Activated CD8-positive, alpha-beta T cell treated with anti-CD3 and anti-CD28 coated beads for 36 hours (primary cell): ENCODE data around the gene SENP1. TPM values are rescaled to one million over a fixed set of nuclear protein-coding genes. Genes with fewer than 3 reads are reported as not detected.

Experiments
- ATAC-seq: fragments of 200-7000 bp; cut with Tn5 transposase; one replicate; pipeline ENCODE4 v1.10.0; 2021; ENCODE audit warnings: mild to moderate bottlenecking, moderate library complexity
- CTCF ChIA-PET: fragments of 350-600 bp; sonication (Branson Sonifier 250); formaldehyde crosslinking; loops from one replicate; lab custom pipeline; 2021; ENCODE audit warnings: antibody characterized with exemption; lab: Charles Lee
- POLR2A ChIA-PET: fragments of 350-600 bp; sonication (Branson Sonifier 250); formaldehyde crosslinking; loops from one replicate; lab custom pipeline; 2021; ENCODE audit warnings: antibody characterized with exemption; lab: Charles Lee
- DNase-seq: peaks from one replicate; pipeline ENCODE4 v3.0.0-alpha.2; 2020
- H3K27ac Mint-ChIP-seq: one replicate; pipeline ENCODE4 v1.8.0; 2021; ENCODE audit warnings: mild to moderate bottlenecking, mixed read lengths
- H3K27me3 Mint-ChIP-seq: one replicate; pipeline ENCODE4 v1.8.0; 2021; ENCODE audit warnings: mixed read lengths
- H3K36me3 Mint-ChIP-seq: one replicate; pipeline ENCODE4 v1.8.0; 2021; ENCODE audit warnings: low read depth, mixed read lengths
- H3K4me1 Mint-ChIP-seq: one replicate; pipeline ENCODE4 v1.8.0; 2021; ENCODE audit warnings: low read depth, mixed read lengths
- H3K4me3 Mint-ChIP-seq: one replicate; pipeline ENCODE4 v1.8.0; 2021; ENCODE audit warnings: mild to moderate bottlenecking, moderate library complexity, mixed read lengths
- H3K9me3 Mint-ChIP-seq: one replicate; pipeline ENCODE4 v1.8.0; 2021; ENCODE audit warnings: mixed read lengths
- CTCF ChIP-seq: fragments of 200-600 bp; IDR thresholded peaks from one replicate; pipeline ENCODE4 v1.8.0; 2022; ENCODE audit warnings: antibody characterized with exemption, mild to moderate bottlenecking
- intact Hi-C: fragments of 100-400 bp; cut with micrococcal nuclease; formaldehyde crosslinking; loops from one replicate; pipeline ENCODE4 v1.10.0; 2022
- total RNA-seq, 2 experiments: library from RNA; stranded (reverse); gene quantifications; one replicate each; pipeline ENCODE4 v1.2.3, GENCODE V29; 2021

Gene SENP1
- total RNA-seq, 2 experiments from 2014 or later = 39.8 to 40.2 TPM

- Mint-ChIP-seq H3K27me3 (no peaks in the 10 kb centered on the region), H3K27ac (no peak overlapping the region), H3K4me3 (no peak overlapping the region), H3K36me3 (peaks cover 52% of the 10 kb centered on the region), H3K9me3 (peaks cover 7% of the 10 kb centered on the region), H3K4me1 (no peaks in the 10 kb centered on the region)
- CTCF ChIA-PET = interaction anchor here (0.6 to 1.3 kb wide), 2 partner anchors 91 to 505 kb away, joined by 3 read pairs; no protein-coding TSS in a partner anchor
- no peak for ATAC-seq
- intact Hi-C loops = no loop called here
- no peak for TF ChIP-seq CTCF
- POLR2A ChIA-PET = no interaction called here
- no peak for DNase-seq
These were observed 47.1 kb downstream of the SENP1 start for GRCh38 chr12:48058771-48059170.

GRCh38 chr12:48054955-48055821 lies 50.7 kb downstream of the SENP1 start:
- peak; percentile 67 for ATAC-seq
- TF ChIP-seq CTCF = no peak
- Mint-ChIP-seq H3K4me1 (no peaks in the 10 kb centered on the region), H3K27ac (no peak overlapping the region), H3K9me3 (peaks cover 7% of the 10 kb centered on the region), H3K27me3 (no peaks in the 10 kb centered on the region), H3K36me3 (peaks cover 25% of the 10 kb centered on the region), H3K4me3 (no peak overlapping the region)
- intact Hi-C loops = no loop called here
- CTCF ChIA-PET = interaction anchor here (1.6 kb wide), 1 partner anchor 9 kb away, joined by 5 read pairs; no protein-coding TSS in a partner anchor
- peak; percentile 34 for DNase-seq
- POLR2A ChIA-PET = interaction anchor here (0.6 kb wide), 1 partner anchor 1838 kb away, joined by 3 read pairs; no protein-coding TSS in a partner anchor

- Mint-ChIP-seq H3K27ac (no peak overlapping the region), H3K27me3 (no peaks in the 10 kb centered on the region), H3K4me1 (no peaks in the 10 kb centered on the region), H3K4me3 (no peak overlapping the region), H3K9me3 (peaks cover 2% of the 10 kb centered on the region), H3K36me3 (peaks cover 12% of the 10 kb centered on the region)
- TF ChIP-seq CTCF = no peak
- DNase-seq (no peak), ATAC-seq (no peak)
- intact Hi-C loops = no loop called here
- POLR2A ChIA-PET = no interaction called here
- CTCF ChIA-PET = no interaction called here
These were observed 52.0 kb downstream of the SENP1 start for GRCh38 chr12:48053883-48054282.

- Mint-ChIP-seq H3K4me1 (no peaks in the 10 kb centered on the region), H3K27ac (no peak overlapping the region), H3K27me3 (no peaks in the 10 kb centered on the region), H3K36me3 (peaks cover 6% of the 10 kb centered on the region), H3K9me3 (no peaks in the 10 kb centered on the region), H3K4me3 (no peak overlapping the region)
- no peak for DNase-seq
- ATAC-seq = no peak
- ChIA-PET POLR2A (no interaction called here), CTCF (interaction anchor here (0.8 to 1.3 kb wide), 4 partner anchors 61 to 137 kb away, joined by 3 to 5 read pairs (median 3); partner anchors contain the start of gene TMEM106C)
- TF ChIP-seq CTCF = no peak
- intact Hi-C loops = no loop called here
These were observed 52.8 kb downstream of the SENP1 start for GRCh38 chr12:48053122-48053521.

GRCh38 chr12:48051681-48052080 lies 54.2 kb downstream of the SENP1 start:
- ChIA-PET POLR2A (interaction anchor here (1.3 kb wide), 1 partner anchor 18 kb away, joined by 3 read pairs; no protein-coding TSS in a partner anchor), CTCF (interaction anchor here (0.8 to 1.8 kb wide), 7 partner anchors 10 to 146 kb away, joined by 3 to 6 read pairs (median 5); partner anchors contain the start of genes SENP1 and TMEM106C)
- no peak for TF ChIP-seq CTCF
- intact Hi-C loops = no loop called here
- no peak overlapping the region for H3K4me3 Mint-ChIP-seq
- H3K27ac Mint-ChIP-seq = no peak overlapping the region
- ATAC-seq (no peak), DNase-seq (no peak)
- H3K36me3 Mint-ChIP-seq = peaks cover 6% of the 10 kb centered on the region
- H3K4me1 Mint-ChIP-seq = no peaks in the 10 kb centered on the region
- no peaks in the 10 kb centered on the region for H3K27me3 Mint-ChIP-seq
- H3K9me3 Mint-ChIP-seq = no peaks in the 10 kb centered on the region
